Heart right ventricle (tissue), 16 donors: ENCODE results near the gene CDC42BPA. TPM values are rescaled to one million over a fixed set of nuclear protein-coding genes. Genes with fewer than 3 reads are reported as not detected.

Source experiments
- ATAC-seq, 8 donors: fragments of 200-7000 bp; cut with Tn5 transposase; one replicate each; pipeline ENCODE4 v1.9.1; 2020; ENCODE audit warnings: mild to moderate bottlenecking in 8 of 8, moderate library complexity in 8 of 8, moderate number of reproducible peaks in 1 of 8
- DNase-seq, 2 donors: peaks; one replicate each; pipeline ENCODE4 v3.0.0-alpha.2; 2020
- H3K27ac ChIP-seq, 10 donors: fragments of 200-600 bp; sonication (generic) in 2 of 10; one replicate each; pipeline versions ENCODE4 v1.5.0 to v1.8.0; 2020 to 2022; ENCODE audit warnings: mild to moderate bottlenecking in 3 of 10
- H3K27me3 ChIP-seq, 7 donors: fragments of 200-600 bp; one replicate each; pipeline ENCODE4 v1.8.0; 2021 to 2022; ENCODE audit warnings: mild to moderate bottlenecking in 2 of 7
- H3K36me3 ChIP-seq, 9 donors: fragments of 200-600 bp; sonication (generic) in 1 of 9; one replicate each; pipeline versions ENCODE4 v1.5.0 to v1.8.0; 2020 to 2022; ENCODE audit warnings: mild to moderate bottlenecking in 2 of 9
- H3K4me1 ChIP-seq, 9 donors: fragments of 200-600 bp; sonication (generic) in 1 of 9; one replicate each; pipeline versions ENCODE4 v1.5.0 to v1.8.0; 2020 to 2022; ENCODE audit warnings: mild to moderate bottlenecking in 4 of 9
- H3K4me3 ChIP-seq, 10 donors: fragments of 200-600 bp; sonication (generic) in 2 of 10; one replicate each; pipeline versions ENCODE4 v1.5.0 to v1.8.0; 2020 to 2022; ENCODE audit warnings: mild to moderate bottlenecking in 7 of 10, moderate library complexity in 2 of 10
- H3K9me3 ChIP-seq, 11 donors: fragments of 200-600 bp in 10 of 11; sonication (generic) in 2 of 11; one replicate each; pipeline versions ENCODE4 v1.5.0 to v1.8.0; 2013 to 2022; ENCODE audit warnings: mild to moderate bottlenecking in 2 of 11, control low read depth in 1 of 11, moderate library complexity in 1 of 11
- CTCF ChIP-seq, 9 donors: fragments of 200-600 bp; sonication (generic) in 2 of 9; IDR thresholded peaks; one replicate each; pipeline versions ENCODE4 v1.5.0 to v1.8.0; 2021 to 2022; ENCODE audit warnings: antibody characterized with exemption in 9 of 9, mild to moderate bottlenecking in 5 of 9, moderate library complexity in 1 of 9
- WGBS, 2 donors: extraction: QIAGEN DNeasy Blood & Tissue Kit; methylation state at CpG; one replicate each; pipeline ENCODE4 v1.1.7; 2013; ENCODE audit warnings: inconsistent platforms in 1 of 2; 5-methylcytosine and 5-hydroxymethylcytosine counted together
- intact Hi-C, 10 donors: fragments of 100-400 bp; cut with DNase I; formaldehyde crosslinking; loops; one replicate each; pipeline versions ENCODE4 v1.11.1 to v1.14.2; 2022
- polyA plus RNA-seq, 2 donors: library from polyadenylated mRNA; stranded (reverse); fragments of 200-250 nt; gene quantifications; one replicate each; pipeline ENCODE4 v1.2.3, GENCODE V29; 2013
- total RNA-seq, 10 donors: library from RNA; stranded (reverse); fragmentation: NEBNext Ultra II Directional in 3 of 10; extraction: Animal tissue kit (Norgen Biotek cat#: 25700) in 3 of 10; gene quantifications; one replicate each; pipeline versions ENCODE4 v1.2.1 to v1.2.4, GENCODE V29; 2021 to 2023
- donor health status: Arrhythmogenic right ventricular cardiomyopathy.
- donor health status: ischemic (EF 13 %, LVEDD 7.1; RV severe dilation, severe dysfunction).
- donor health status: healthy with polysubstance abuse.
- donor health status: DM: no; HTN: yes; CAD: no.
- donor health status: DM: no; HTN: no; CAD: no.
- donor health status: ischemic (EF 25% LVEDD 6.9; RV normal size, moderate dysfunction).
- donor health status: ischemic (EF 25% LVEDD 5.7; RV mildly dilated, moderate dysfunction).
- donor health status: healthy.
- donor health status: DM: yes; HTN: yes; CAD: no.
- donor health status: Ischemic cardiomyopathy.
- donor health status: ischemic (EF 35%, LVEDD 5.7; RV mildly dilated, moderate dysfunction).
- donor health status: nonischemic (EF 11% LVEDD 7.7; RV severe dilation, severe dysfunction).
- donor health status: DM: yes; HTN: yes; CAD: no.
- donor health status: PGD.
- donor health status: ischemic (EF 29% LVEDD 5.4; RV normal size, mild dysfunction).
- donor health status: nonischemic (EF 23%, LVEDD 6.1; RV moderate dilation, normal function).

Gene CDC42BPA
- total and polyA plus RNA-seq, 12 donors: 8.6 to 39.5 (median 31.5) TPM

DNA sequence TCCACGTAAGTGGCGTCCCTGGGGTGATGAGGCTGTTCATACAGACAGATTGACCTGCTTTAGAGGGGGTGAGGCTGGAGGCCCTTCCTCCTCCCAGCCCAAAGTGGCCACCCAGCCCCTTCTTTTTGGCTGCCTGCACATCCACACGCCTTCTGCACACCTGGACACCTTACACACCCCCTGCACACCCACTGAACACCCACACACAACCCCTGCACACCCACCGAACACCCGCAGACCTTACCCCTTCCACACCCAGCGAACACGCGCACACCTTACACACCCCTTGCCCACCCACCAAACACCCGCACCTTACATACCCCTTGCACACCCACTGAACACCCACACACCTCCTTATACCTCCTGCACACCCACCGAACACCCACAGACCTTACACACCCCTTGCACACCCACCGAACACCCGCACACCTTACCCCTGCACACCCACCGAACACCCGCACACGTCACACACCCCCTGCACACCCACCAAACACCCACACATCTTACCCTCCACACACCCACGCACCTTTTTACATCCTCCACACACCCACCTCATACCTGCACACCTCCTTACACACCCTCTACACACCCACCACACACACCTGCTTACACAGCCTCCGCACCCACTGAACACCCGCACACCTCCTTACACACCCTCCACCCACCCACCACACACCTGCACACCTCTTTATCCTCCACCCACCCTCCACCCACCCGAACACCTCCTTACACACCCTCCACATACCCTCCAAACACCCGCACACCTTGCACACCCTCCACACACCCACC is 340.5 kb downstream of the CDC42BPA start:
- peak overlapping the region in 7 of 10 donors; percentile 17 to 66 (median 61) for H3K27ac ChIP-seq
- no peak overlapping the region for H3K4me3 ChIP-seq
- 92 to 94% methylated on average over 20 of the region's 20 CpGs for WGBS, 2 donors
- no peaks in the 10 kb centered on the region for H3K27me3 ChIP-seq
- H3K4me1 ChIP-seq: peaks cover 32 to 80% (median 57%) of the 10 kb centered on the region in 9 donors
- H3K36me3 ChIP-seq: peaks cover 0 to 35% (median 7%) of the 10 kb centered on the region in 9 donors
- DNase-seq (no peak), ATAC-seq (no peak)
- TF ChIP-seq CTCF (IDR thresholded peaks at IDR 0.05): no peak
- no peaks in the 10 kb centered on the region for H3K9me3 ChIP-seq
- intact Hi-C loops: loop anchor here in 3 of 10 donors (5.0 to 10.0 kb wide), 2 partner anchors 36 to 63 kb away; partner anchors contain the start of gene COQ8A (in 1 of the 3)

- peaks cover 32 to 83% (median 62%) of the 10 kb centered on the region in 9 donors for H3K4me1 ChIP-seq
Observed at GRCh38 chr1:226976978-226977642, 341.2 kb downstream of the CDC42BPA start.

DNA sequence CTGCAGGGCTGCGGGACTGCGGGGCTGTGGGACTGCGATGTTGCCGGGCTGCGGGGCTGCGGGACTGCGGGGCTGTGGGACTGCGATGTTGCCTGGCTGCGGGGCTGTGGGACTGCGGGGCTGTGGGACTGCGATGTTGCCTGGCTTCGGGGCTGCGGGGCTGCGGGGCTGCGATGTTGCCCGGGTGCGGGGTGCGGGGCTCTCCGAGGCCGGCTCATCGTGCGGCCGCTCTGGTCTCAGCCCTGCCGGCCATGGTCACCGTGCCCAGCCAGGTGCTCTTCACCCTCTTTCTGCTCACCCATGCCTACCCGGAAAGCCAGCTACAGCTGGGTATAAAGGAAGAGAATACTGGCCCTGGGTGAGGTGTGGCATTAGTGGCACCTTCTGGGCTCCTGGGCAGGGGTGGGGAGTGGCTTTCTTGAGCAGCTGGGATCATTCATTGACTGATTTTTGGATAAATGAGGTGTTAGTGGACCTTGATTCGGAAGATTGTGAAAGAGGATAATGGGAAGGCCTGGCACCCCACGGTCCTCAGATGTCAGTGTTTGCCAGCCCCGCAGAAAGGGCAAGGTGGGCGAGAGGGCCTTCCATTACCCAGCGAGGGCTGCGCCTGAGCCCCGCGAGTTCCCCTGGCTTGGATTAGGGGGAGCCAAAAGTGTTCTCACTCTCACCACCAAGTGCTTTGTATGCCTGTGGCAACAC is 341.9 kb downstream of the CDC42BPA start:
- ATAC-seq (no peak), DNase-seq (no peak)
- Histone ChIP-seq H3K27ac (peak overlapping the region; percentile 10 to 66 (median 48)), H3K4me3 (no peak overlapping the region), H3K9me3 (peaks cover 0 to 8% (median 0%) of the 10 kb centered on the region in 11 donors), H3K4me1 (peaks cover 32 to 77% (median 62%) of the 10 kb centered on the region in 9 donors), H3K27me3 (no peaks in the 10 kb centered on the region), H3K36me3 (peaks cover 0 to 29% (median 0%) of the 10 kb centered on the region in 9 donors)
- intact Hi-C loops: loop anchor here in 3 of 10 donors (5.0 to 10.0 kb wide), 2 partner anchors 34 to 62 kb away; partner anchors contain the start of gene COQ8A (in 1 of the 3)
- TF ChIP-seq CTCF (IDR thresholded peaks at IDR 0.05): no peak
- WGBS, 2 donors: 93 to 95% methylated on average over 32 to 34 of the region's 34 CpGs

More at GRCh38 chr1:226976978-226977642, 341.2 kb downstream of the CDC42BPA start:
- H3K9me3 ChIP-seq: peaks cover 0 to 2% (median 0%) of the 10 kb centered on the region in 11 donors
- H3K4me3 ChIP-seq: no peak overlapping the region
- DNase-seq (no peak), ATAC-seq (no peak)
- no peak for TF ChIP-seq CTCF (IDR thresholded peaks at IDR 0.05)
- intact Hi-C loops: loop anchor here in 3 of 10 donors (5.0 to 10.0 kb wide), 2 partner anchors 35 to 62 kb away; partner anchors contain the start of gene COQ8A (in 1 of the 3)
- peak overlapping the region; percentile 10 to 66 (median 52) for H3K27ac ChIP-seq
- H3K27me3 ChIP-seq: no peaks in the 10 kb centered on the region
- peaks cover 0 to 28% (median 0%) of the 10 kb centered on the region in 9 donors for H3K36me3 ChIP-seq
- 79% methylated on average over 21 of the region's 21 CpGs for WGBS, 2 donors
